Neural progenitor cell (in vitro differentiated cells): ENCODE results near the gene FAM83F. TPM values are rescaled to one million over a fixed set of nuclear protein-coding genes. Genes with fewer than 3 reads are reported as not detected.

ENCODE experiments used
- DNase-seq: peaks from one replicate; pipeline ENCODE4 v3.0.0-alpha.2; 2016; ENCODE audit warnings: low spot score
- H2AFZ ChIP-seq: fragments of 200-600 bp; sonication (generic); replicated peaks from 2 replicates; pipeline ENCODE4 v1.6.1; 2016; ENCODE audit warnings: antibody characterized with exemption
- H3F3A ChIP-seq: fragments of 200-600 bp; sonication (generic); 2 replicates; pipeline ENCODE4 v1.6.1; 2016; ENCODE audit warnings: antibody characterized with exemption, low read depth
- H3K27ac ChIP-seq: fragments of 200-600 bp; sonication (generic); 2 replicates; pipeline ENCODE4 v1.5.1; 2016; ENCODE audit warnings: mild to moderate bottlenecking
- H3K27me3 ChIP-seq: fragments of 200-600 bp; sonication (generic); 2 replicates; pipeline ENCODE4 v1.6.1; 2016; ENCODE audit warnings: mild to moderate bottlenecking, moderate library complexity
- H3K36me3 ChIP-seq: fragments of 200-600 bp; sonication (generic); 2 replicates; pipeline ENCODE4 v1.5.1; 2016
- H3K4me1 ChIP-seq: fragments of 200-600 bp; sonication (generic); 2 replicates; pipeline ENCODE4 v1.6.1; 2016; ENCODE audit warnings: mixed run types
- H3K4me2 ChIP-seq: fragments of 200-600 bp; sonication (generic); 2 replicates; pipeline ENCODE4 v1.6.1; 2016
- H3K4me3 ChIP-seq: fragments of 200-600 bp; sonication (generic); 2 replicates; pipeline ENCODE4 v1.5.1; 2016
- H3K79me2 ChIP-seq: fragments of 200-600 bp; sonication (generic); 2 replicates; pipeline ENCODE4 v1.6.1; 2016; ENCODE audit warnings: low read depth
- H3K9ac ChIP-seq: fragments of 200-600 bp; sonication (generic); 2 replicates; pipeline ENCODE4 v1.6.1; 2016
- H3K9me3 ChIP-seq: fragments of 200-600 bp; sonication (generic); 2 replicates; pipeline ENCODE4 v1.5.1; 2016; ENCODE audit warnings: low read depth
- H4K20me1 ChIP-seq: fragments of 200-600 bp; sonication (generic); 2 replicates; pipeline ENCODE4 v1.6.1; 2016; ENCODE audit warnings: low read depth
- H3K27ac Mint-ChIP-seq: 3 replicates; pipeline ENCODE4 v1.8.0; 2021; ENCODE audit warnings: mixed read lengths
- H3K27me3 Mint-ChIP-seq: 2 replicates; pipeline ENCODE4 v1.8.0; 2022; ENCODE audit warnings: low read depth, mild to moderate bottlenecking, inconsistent platforms, moderate library complexity, mixed read lengths; ENCODE audit not compliant: insufficient read depth
- H3K36me3 Mint-ChIP-seq: 3 replicates; pipeline ENCODE4 v1.8.0; 2021; ENCODE audit warnings: mixed read lengths
- H3K4me1 Mint-ChIP-seq: 3 replicates; pipeline ENCODE4 v1.8.0; 2021; ENCODE audit warnings: mixed read lengths
- H3K4me3 Mint-ChIP-seq: 3 replicates; pipeline ENCODE4 v1.8.0; 2021; ENCODE audit warnings: mild to moderate bottlenecking, moderate library complexity, mixed read lengths
- H3K9me3 Mint-ChIP-seq: 3 replicates; pipeline ENCODE4 v1.8.0; 2020; ENCODE audit warnings: mixed read lengths
- CTCF ChIP-seq: fragments of 200-600 bp; sonication (generic); IDR thresholded peaks from 2 replicates; pipeline ENCODE4 v1.5.1; 2017; ENCODE audit warnings: antibody characterized with exemption, mild to moderate bottlenecking
- EZH2 ChIP-seq: fragments of 200-600 bp; sonication (generic); IDR thresholded peaks from 2 replicates; pipeline ENCODE4 v1.6.1; 2017; ENCODE audit warnings: antibody characterized with exemption, mild to moderate bottlenecking, moderate library complexity
- EZH2phosphoT487 ChIP-seq: fragments of 200-600 bp; sonication (generic); IDR thresholded peaks from 2 replicates; pipeline ENCODE4 v1.6.1; 2017; ENCODE audit warnings: antibody characterized with exemption
- total RNA-seq: library from RNA; depleted of rRNA; stranded (reverse); fragments of >200 nt; gene quantifications from 2 replicates; pipeline ENCODE4 v1.2.3, GENCODE V29; 2015; ENCODE audit warnings: low replicate concordance

The FAM83F gene
- total RNA-seq, 1 donor from 2014 or later, result 0.09 TPM

GRCh38 chr22:39955675-39956074 lies 39.1 kb upstream of the FAM83F start:
- Histone ChIP-seq H3K9me3 (no peaks in the 10 kb centered on the region), H3K4me2 (no peak overlapping the region), H3K27me3 (no peaks in the 10 kb centered on the region), H3K36me3 (no peaks in the 10 kb centered on the region), H3F3A (peaks cover 8% of the 10 kb centered on the region), H3K4me1 (peaks cover 7% of the 10 kb centered on the region), H4K20me1 (no peaks in the 10 kb centered on the region), H3K79me2 (no peaks in the 10 kb centered on the region), H3K4me3 (no peak overlapping the region), H3K9ac (no peak overlapping the region), H2AFZ (no peak overlapping the region), H3K27ac (no peak overlapping the region)
- TF ChIP-seq CTCF, result no peak
- H3K27me3 Mint-ChIP-seq, result peaks cover 19% of the 10 kb centered on the region
- DNase-seq, result no peak
- H3K4me3 Mint-ChIP-seq, result no peak overlapping the region
- no peaks in the 10 kb centered on the region for H3K9me3 Mint-ChIP-seq
- H3K27ac Mint-ChIP-seq, result no peak overlapping the region
- H3K36me3 Mint-ChIP-seq, result no peaks in the 10 kb centered on the region
- peaks cover 28% of the 10 kb centered on the region for H3K4me1 Mint-ChIP-seq

GRCh38 chr22:39956932-39957664 lies 37.7 kb upstream of the FAM83F start:
- no peaks in the 10 kb centered on the region for H3K9me3 Mint-ChIP-seq

DNA sequence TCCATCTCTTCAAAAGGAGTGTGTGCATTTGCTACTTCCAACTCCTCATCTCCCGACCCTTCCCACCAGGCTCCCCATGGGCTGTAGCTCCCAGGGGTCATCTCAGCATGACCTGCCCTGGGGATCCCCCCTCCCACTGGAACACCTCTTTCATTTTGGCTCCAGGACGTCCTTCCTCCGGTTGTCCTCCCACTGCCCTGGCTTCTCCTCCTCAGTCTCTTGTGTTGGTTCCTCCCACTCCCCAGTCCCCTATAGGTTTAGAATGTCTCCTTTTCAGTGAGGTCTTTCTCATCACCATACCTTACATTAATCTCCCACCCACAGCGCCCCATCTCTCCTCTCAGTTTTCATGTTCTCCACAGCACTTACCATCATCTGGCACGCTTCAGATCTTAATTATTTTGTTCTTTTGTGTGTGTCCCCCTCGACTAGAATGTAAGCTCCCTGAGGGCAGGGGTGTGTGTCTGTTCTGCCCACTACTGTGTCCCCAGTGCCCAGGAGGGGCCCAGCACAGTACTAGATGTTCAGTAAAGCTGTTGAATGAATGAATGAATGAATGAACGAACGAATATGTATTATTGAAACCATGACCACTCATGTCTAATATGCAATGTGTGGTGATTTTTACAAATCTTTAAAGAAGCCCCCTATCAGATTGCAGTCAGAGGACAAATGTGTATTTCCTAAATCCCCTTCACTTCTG lies 36.6 kb upstream of the FAM83F start:
- peaks cover 22% of the 10 kb centered on the region for H3K27me3 Mint-ChIP-seq
- H3K9me3 Mint-ChIP-seq, result no peaks in the 10 kb centered on the region
- no peak for DNase-seq
- H2AFZ ChIP-seq, result no peak overlapping the region
- no peak overlapping the region for H3K4me3 ChIP-seq
- H3K27ac ChIP-seq, result no peak overlapping the region
- TF ChIP-seq EZH2, result no peak
- no peak for TF ChIP-seq EZH2phosphoT487
- no peak for TF ChIP-seq CTCF
- H3K4me1 ChIP-seq, result peaks cover 7% of the 10 kb centered on the region
- H3K27me3 ChIP-seq, result peaks cover 4% of the 10 kb centered on the region
- peak overlapping the region; percentile 39 for H3K4me3 Mint-ChIP-seq
- no peak overlapping the region for H3K4me2 ChIP-seq
- no peaks in the 10 kb centered on the region for H4K20me1 ChIP-seq
- H3K4me1 Mint-ChIP-seq, result peaks cover 28% of the 10 kb centered on the region
- H3K36me3 ChIP-seq, result no peaks in the 10 kb centered on the region
- peaks cover 8% of the 10 kb centered on the region for H3F3A ChIP-seq
- no peaks in the 10 kb centered on the region for H3K36me3 Mint-ChIP-seq
- no peak overlapping the region for H3K27ac Mint-ChIP-seq
- H3K9me3 ChIP-seq, result no peaks in the 10 kb centered on the region
- no peaks in the 10 kb centered on the region for H3K79me2 ChIP-seq
- no peak overlapping the region for H3K9ac ChIP-seq

More at GRCh38 chr22:39956932-39957664, 37.7 kb upstream of the FAM83F start:
- no peak overlapping the region for H3K9ac ChIP-seq
- H3K4me1 Mint-ChIP-seq, result peaks cover 28% of the 10 kb centered on the region
- H3F3A ChIP-seq, result peaks cover 8% of the 10 kb centered on the region
- H4K20me1 ChIP-seq, result no peaks in the 10 kb centered on the region
- DNase-seq, result no peak
- peaks cover 4% of the 10 kb centered on the region for H3K27me3 ChIP-seq
- no peak overlapping the region for H3K4me3 ChIP-seq
- H3K79me2 ChIP-seq, result no peaks in the 10 kb centered on the region
- peaks cover 7% of the 10 kb centered on the region for H3K4me1 ChIP-seq
- no peak overlapping the region for H3K4me3 Mint-ChIP-seq
- H3K9me3 ChIP-seq, result no peaks in the 10 kb centered on the region
- H3K36me3 Mint-ChIP-seq, result no peaks in the 10 kb centered on the region
- H3K27me3 Mint-ChIP-seq, result peaks cover 19% of the 10 kb centered on the region
- H2AFZ ChIP-seq, result no peak overlapping the region
- TF ChIP-seq CTCF, result no peak
- TF ChIP-seq EZH2, result no peak
- TF ChIP-seq EZH2phosphoT487, result no peak
- H3K4me2 ChIP-seq, result no peak overlapping the region
- H3K27ac Mint-ChIP-seq, result no peak overlapping the region
- H3K27ac ChIP-seq, result no peak overlapping the region
- no peaks in the 10 kb centered on the region for H3K36me3 ChIP-seq
